ENCODE measurements around the gene MAFG.
"Not testable (repeated sequence)": the region's sequence is repeated elsewhere in the genome, so short reads cannot be mapped to it uniquely, and the experiment has no call there.

The MAFG gene

GRCh38 chr17:81958633-81959342 is 31.3 kb upstream of the MAFG start:
- no peak for DNase-seq

DNA sequence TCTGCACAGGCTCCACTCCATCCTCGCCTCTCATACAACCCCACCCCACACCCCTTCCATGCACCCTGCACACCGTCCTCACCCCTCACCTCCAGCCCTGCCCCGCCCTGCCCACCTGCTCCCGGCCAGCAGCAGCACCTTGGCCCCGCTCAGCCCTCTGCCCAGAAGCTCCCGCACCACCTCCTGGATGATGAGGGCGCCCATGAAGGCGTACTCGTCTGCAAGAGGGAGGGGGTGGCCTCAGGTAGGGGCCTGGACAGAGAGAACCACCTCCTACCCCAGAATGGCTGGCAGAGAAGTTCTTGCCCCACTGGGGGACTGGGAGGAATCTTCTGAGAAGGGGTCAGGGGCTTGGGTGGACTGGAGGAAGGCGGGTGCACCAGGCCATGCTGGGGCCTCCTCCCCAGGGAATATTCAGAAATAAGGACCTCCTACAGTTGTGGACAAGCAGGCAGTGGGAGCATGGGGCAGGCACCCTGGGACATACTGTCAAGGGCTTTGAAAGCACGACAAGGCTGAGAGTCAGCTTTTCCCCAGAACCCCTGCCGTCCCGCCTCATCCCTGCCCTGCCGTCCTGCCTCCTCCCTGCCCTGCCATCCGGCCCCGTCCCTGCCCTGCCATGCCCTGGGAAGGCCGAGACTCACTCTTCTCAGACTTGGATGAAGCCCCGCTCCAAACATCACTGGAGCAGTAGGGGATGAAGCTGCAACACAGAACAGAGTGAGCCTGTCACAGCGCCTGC is 30.3 kb upstream of the MAFG start:
- no peak for DNase-seq

DNA sequence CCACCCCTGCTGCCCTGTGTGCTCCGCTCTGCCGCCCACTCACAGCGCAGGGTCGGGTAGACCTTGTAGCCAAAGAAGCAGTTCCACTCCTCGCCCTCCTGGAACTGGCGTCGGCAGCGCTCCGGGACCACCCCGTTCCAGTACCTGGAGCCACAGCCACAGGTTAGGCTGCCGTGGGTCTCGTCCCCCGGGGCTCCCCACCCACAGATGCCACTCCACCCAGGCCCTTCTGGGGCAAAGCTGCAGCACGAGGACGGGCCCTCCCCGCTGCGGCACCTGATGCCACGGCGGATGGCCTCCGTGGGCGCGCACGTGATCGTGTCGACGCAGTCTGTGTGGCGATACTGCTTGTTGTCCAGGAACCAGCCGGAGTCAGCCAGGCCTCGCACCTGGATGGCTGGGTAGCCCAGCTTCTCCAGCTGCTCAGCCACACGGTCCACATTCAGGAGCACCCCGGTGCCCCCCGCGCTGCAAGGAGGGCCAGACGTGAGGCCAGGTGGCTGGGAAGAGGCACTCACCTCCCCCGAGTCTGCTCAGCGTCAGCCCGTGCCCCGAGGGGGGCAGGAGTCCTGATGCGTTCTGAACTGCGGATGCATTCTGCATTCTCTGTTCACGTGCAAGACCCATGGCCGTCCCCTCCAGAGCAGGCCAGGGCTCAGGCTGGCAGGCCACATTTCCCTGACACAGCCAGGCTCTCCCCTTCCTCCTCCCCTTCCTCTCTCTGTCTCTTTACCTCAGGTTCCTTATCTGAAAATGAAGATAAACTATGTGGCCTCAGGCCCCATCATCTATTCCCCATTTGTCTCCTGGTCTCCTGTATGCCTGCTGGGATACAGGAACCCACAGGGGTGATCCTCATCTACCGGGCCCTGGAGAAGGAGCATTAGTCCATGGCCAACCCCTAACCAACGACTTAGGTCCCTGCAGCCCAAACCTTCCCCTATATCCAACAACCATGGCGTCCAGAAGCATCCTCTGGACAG is 29.4 kb upstream of the MAFG start:
- no peak for DNase-seq

- DNase-seq: no peak
Observed at GRCh38 chr17:81955756-81956544, 28.4 kb upstream of the MAFG start.

GRCh38 chr17:81955058-81955681 is 27.6 kb upstream of the MAFG start:
- DNase-seq: no peak

DNA sequence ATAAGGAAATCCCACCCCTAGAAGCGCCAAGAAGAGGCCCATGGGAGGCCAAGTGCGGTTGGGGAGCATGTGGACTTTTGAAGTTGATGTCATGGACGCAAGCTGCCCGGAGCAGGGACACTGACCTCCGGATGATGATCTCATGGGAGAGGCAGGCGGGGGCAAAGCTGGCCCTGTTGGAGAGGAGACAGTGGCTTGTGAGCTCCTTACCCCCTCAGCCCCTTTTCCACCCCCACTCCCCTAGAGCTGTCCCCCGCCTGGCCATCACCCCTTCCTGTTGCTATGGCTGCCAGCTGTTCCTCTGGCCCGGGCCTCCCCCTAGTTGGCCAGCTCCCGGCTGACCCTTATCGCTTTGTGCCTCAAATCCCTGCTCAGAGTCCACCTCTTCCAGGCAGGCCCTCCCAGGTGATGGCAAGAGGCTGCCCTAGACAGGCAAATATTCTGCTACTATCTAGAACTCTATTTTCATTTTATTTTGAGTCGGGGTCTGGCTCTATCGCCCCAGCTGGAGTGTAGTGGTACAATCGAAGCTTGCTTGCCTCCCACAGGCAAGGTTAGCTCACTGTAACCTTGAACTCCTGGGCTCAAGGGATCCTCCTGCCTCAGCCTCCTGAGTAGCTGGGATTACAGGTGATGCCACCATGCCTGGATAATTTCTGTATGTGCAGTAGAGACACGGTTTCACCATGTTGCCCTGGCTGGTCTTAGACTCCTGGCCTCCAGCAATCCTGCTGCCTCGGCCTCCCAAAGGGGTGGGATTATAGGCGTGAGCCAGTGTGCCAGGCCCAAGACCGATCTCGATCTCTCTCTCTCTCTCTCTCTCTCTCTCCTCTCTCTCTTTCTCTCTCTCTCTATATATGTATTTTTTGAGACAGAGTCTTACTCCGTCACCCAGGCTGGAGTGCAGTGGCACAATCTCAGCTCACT is 26.9 kb upstream of the MAFG start:
- no peak for DNase-seq

DNA sequence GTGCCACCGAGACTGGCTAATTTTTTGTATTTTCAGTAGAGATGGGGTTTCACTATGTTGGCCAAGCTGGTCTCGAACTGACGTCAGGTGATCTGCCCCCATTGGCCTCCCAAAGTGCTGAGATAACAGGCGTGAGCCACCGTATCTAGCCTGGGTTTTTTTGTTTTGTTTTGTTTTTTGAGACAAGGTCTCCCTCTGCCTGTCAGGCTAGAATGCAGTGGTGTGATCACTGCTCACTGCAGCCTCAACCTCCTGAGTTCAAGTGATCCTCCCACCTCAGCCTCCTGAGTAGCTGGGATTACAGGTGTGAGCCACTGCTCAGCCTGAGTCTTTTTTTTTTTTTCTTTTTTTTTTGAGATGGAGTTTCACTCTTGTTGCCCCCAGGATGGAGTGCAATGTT is 25.9 kb upstream of the MAFG start:
- DNase-seq: not testable (repeated sequence)

- DNase-seq: no peak
Observed at GRCh38 chr17:81952792-81953228, 25.3 kb upstream of the MAFG start.

DNA sequence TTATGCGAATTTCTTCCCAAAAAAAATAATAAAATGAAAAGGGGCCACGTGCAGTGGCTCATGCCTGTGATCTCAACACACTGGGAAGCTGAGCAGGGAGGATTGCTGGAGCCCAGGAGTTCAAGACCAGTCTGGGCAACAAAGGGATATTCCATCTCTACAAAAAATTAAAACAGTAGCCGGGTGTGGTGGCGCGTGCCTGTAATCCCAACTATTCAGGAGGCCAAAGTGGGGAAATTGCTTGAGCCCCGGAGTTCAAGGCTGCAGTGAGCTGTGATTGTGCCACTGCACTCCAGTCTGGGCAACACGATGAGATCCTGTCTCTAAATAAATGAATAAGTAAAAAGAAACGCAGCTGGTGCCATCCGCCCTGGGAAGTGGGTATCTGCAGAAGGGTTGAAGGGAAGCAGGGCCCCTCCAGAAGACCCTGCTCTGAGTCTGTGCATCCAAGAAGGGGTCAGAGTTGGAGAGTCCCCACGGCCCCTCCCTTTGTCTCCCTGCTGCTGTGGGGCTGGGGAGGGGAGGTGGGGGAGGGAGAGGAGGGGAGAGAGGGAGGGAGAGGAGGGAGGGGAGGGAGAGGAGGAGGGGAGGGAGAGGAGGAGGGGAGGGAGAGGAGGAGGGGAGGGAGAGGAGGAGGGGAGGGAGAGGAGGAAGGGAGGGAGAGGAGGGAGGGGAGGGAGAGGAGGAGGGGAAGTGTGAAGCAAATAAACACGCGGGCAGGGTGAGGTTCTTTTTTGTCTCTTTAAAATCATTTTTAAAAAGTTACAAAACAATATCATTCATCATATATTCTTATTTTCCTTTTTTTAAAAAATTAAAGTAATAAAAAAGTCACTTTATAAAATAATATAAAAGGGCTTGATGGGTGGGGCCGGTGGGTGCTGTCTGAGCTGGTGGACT is 24.5 kb upstream of the MAFG start:
- no peak for DNase-seq

- DNase-seq: no peak
Observed at GRCh38 chr17:81950501-81950900, 23.0 kb upstream of the MAFG start.

- no peak for DNase-seq
Observed at GRCh38 chr17:81948635-81949378, 21.3 kb upstream of the MAFG start.

DNA sequence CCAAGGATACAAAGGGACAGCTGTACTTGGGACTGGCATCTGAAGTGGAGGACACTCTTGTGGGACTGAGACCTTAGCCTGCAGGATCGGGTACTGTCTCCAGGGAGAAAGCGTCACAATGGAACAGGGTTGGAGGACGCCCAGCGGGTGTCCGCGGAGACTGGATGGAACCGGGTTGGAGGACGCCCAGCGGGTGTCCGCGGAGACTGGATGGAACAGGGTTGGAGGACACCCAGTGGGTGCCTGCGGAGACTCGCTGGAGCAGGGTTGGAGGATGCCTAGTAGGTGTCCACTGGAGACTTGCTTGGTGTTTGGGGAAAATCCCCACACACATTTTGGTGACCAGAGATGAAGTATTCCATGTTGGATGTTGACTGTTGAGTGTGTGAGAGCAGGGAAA is 19.7 kb upstream of the MAFG start, which contains the start of gene MYADML2:
Gene MYADML2, minus strand, starts transcription at position 45 of the 400 bp plus-strand sequence. CDS start 5,492 bp downstream, outside the sequence.
- no peak for DNase-seq

DNA sequence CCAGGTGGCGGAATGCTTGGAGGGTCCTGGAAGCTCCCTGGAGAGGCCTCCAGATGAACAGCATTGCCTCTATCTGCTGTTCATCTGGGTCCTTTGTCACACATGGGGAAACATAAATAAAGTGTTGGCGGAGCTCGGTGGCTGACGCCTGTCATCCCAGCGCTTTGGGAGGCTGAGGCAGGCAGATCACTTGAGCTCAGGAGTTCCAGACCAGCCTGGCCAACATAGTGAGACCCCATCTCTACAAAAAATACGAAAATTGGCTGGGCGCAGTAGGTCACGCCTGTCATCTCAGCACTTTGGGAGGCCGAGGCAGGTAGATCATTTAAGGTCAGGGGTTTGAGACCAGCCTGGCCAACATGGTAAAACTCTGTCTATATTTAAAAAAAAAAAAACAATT is 17.3 kb upstream of the MAFG start:
- no peak for DNase-seq

DNA sequence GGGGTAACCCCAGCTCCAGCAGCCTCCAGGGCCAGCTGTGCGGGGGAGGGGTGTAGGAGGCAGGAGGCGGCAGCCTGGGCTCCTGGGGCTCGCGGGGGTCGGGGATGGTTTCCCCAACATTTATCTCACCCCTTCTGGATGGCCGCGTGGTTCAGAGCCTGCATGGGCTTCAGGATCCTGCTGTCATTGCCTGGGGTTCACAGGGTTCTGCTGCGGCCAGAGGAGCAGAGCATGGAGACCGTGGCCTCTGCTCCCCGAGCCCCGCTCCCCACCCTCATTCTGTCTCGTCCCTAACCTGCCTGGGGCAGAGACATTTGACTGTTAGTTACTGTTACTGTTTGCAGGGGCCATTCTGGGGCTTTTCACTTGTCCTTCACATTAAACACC is 14.6 kb upstream of the MAFG start:
- DNase-seq: no peak

DNA sequence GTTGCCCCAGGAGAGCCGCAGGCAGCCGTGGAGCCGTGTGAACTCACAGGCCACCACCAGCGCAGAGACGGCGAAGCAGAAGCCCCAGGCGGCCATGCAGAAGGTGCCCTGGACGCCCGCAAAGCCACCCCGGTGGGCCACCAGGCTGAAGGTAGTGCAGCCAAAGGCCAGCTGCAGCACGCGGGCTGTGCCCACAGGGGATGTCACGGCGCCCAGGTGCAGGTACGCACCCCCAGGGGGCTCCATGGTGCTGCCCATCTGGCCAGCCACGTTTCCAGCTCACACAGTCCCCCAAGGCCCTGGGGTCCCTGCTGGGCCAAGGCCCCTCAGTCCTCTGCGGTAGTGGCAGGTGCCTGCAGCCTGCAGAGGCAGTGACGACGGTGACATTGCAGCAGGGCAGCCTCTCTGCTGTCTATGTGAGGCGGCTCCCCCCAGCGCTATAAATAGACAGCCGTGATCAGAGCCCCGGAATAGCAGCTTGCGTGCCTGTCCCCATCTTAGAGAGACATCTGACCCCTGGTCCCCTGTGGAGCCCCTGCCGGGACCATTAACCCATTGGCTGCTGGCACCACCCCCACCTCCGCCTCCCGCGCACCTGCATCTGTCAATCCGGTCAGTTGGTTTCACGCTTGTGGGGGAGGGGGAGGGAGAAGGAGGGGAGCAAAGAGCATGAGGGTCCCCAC is 14.1 kb upstream of the MAFG start:
- DNase-seq: no peak

DNA sequence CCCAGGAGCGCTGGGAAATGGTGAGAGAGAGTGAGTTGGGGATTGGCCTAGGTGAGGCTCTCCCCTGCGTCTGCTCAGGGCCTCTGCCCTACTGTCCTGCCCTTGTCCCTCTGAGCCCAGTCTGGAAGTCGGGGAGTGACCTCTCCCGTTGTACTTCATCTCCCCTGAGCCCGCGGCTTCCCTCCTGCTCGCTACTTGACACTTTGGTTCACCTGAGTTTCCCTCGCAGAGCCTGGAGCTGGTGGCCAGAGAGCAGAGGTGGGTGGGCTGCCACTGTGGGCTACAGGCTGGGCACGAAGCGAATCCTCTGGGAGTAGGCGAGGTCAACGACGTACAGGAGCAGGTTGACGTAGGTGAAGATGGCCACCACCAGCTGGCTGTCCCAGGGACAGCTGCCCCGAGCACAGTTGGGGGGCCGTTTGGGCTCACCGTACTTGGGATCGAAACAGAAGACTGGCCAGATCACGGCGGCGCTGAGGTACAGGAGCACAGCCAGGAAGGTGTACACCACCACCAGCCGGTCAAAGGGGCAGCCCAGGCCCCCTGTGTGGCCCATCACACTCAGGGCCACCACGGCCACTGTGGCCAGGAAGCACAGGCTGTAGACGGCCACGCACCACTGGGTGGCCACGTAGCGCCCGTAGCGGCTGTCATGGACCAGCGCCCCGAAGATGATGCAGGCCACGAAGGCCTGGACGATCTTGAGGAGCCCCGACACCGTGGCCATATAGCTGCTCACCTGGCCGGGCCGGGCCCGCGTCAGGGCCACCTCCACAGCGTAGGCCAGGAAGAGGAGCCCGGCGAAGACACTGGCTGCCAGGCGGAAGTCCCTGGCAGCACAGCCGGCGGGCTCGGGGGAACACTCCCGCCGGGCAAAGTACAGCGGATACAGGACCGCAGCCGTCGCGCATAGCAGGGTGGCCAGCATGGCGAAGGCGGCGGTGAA is 13.3 kb upstream of the MAFG start:
- DNase-seq: no peak

Measured in C1 segment of cervical spinal cord (tissue), 14 donors.